ENCODE data around the gene JAKMIP1. TPM values are rescaled to one million over a fixed set of nuclear protein-coding genes. Genes with fewer than 3 reads are reported as not detected.

Gene JAKMIP1
- total RNA-seq, result 0.89 and 0.93 TPM in 2 replicates
- long read RNA-seq, transcript JAKMIP1-201 (13 exons, 2,585 nt), result major isoform, 5 of 6 reads
- long read RNA-seq, partial matches to known transcripts, result 1 of 6 reads
- long read RNA-seq, other reads (novel, unspliced or antisense), result 0 of 6 reads

- Mint-ChIP-seq H3K27me3 (peaks cover 59% of the 10 kb centered on the region), H3K27ac (peak within 1 kb of the TSS; percentile 70), H3K4me3 (ENCODE audit: low read depth) (peak within 1 kb of the TSS; percentile 69), H3K9me3 (ENCODE audit: low read depth) (no peaks in the 10 kb centered on the region), H3K36me3 (ENCODE audit: insufficient read depth) (no peaks in the 10 kb centered on the region), H3K4me1 (ENCODE audit: low read depth) (peaks cover 2% of the 10 kb centered on the region)
- no peak for TF ChIP-seq CTCF (IDR thresholded peaks at IDR 0.05; ENCODE audit: unreplicated experiment)
- peak; percentile 93 for DNase-seq (ENCODE audit: low spot score, unreplicated experiment)
Observed at GRCh38 chr4:6200011-6200921, at the start of gene JAKMIP1. Gene JAKMIP1, minus strand, starts transcription at chr4:6200549. Its CDS starts 87,699 bp downstream, at chr4:6112850.

- H3K27me3 Mint-ChIP-seq, result peaks cover 26% of the 10 kb centered on the region
Observed at GRCh38 chr4:6248394-6248793, 48.0 kb upstream of the JAKMIP1 start.

GRCh38 chr4:6246170-6246634 is 45.9 kb upstream of the JAKMIP1 start:
- H3K36me3 Mint-ChIP-seq (ENCODE audit: insufficient read depth), result no peaks in the 10 kb centered on the region
- peaks cover 26% of the 10 kb centered on the region for H3K27me3 Mint-ChIP-seq
- DNase-seq (ENCODE audit: low spot score, unreplicated experiment), result no peak
- no peak for TF ChIP-seq CTCF (IDR thresholded peaks at IDR 0.05; ENCODE audit: unreplicated experiment)
- peak overlapping the region; percentile 33 for H3K4me3 Mint-ChIP-seq (ENCODE audit: low read depth)
- H3K9me3 Mint-ChIP-seq (ENCODE audit: low read depth), result peaks cover 5% of the 10 kb centered on the region
- peaks cover 2% of the 10 kb centered on the region for H3K4me1 Mint-ChIP-seq (ENCODE audit: low read depth)
- H3K27ac Mint-ChIP-seq, result no peak overlapping the region

More at GRCh38 chr4:6248394-6248793, 48.0 kb upstream of the JAKMIP1 start:
- TF ChIP-seq CTCF (IDR thresholded peaks at IDR 0.05; ENCODE audit: unreplicated experiment), result no peak
- H3K4me1 Mint-ChIP-seq (ENCODE audit: low read depth), result peaks cover 2% of the 10 kb centered on the region
- H3K4me3 Mint-ChIP-seq (ENCODE audit: low read depth), result no peak overlapping the region
- no peak overlapping the region for H3K27ac Mint-ChIP-seq
- peaks cover 5% of the 10 kb centered on the region for H3K9me3 Mint-ChIP-seq (ENCODE audit: low read depth)
- H3K36me3 Mint-ChIP-seq (ENCODE audit: insufficient read depth), result no peaks in the 10 kb centered on the region
- no peak for DNase-seq (ENCODE audit: low spot score, unreplicated experiment)

- H3K4me3 Mint-ChIP-seq (ENCODE audit: low read depth), result peak overlapping the region; percentile 57
- H3K27me3 Mint-ChIP-seq, result peaks cover 24% of the 10 kb centered on the region
- peaks cover 2% of the 10 kb centered on the region for H3K4me1 Mint-ChIP-seq (ENCODE audit: low read depth)
- peaks cover 5% of the 10 kb centered on the region for H3K9me3 Mint-ChIP-seq (ENCODE audit: low read depth)
- H3K27ac Mint-ChIP-seq, result no peak overlapping the region
- H3K36me3 Mint-ChIP-seq (ENCODE audit: insufficient read depth), result no peaks in the 10 kb centered on the region
- no peak for TF ChIP-seq CTCF (IDR thresholded peaks at IDR 0.05; ENCODE audit: unreplicated experiment)
- no peak for DNase-seq (ENCODE audit: low spot score, unreplicated experiment)
Observed at GRCh38 chr4:6245246-6246169, 45.2 kb upstream of the JAKMIP1 start.

Measured in progenitor cell of endocrine pancreas (in vitro differentiated cells).